GM12878 (cell line): ENCODE measurements around the gene TMEM266.

Experiments used
- EZH2 ChIP-seq: IDR thresholded peaks from 2 replicates; pipeline ENCODE4 v1.6.1; 2012; ENCODE audit warnings: low read depth, mild to moderate bottlenecking, control low read depth, inconsistent platforms, low read length, borderline replicate concordance; ENCODE audit not compliant: control insufficient read depth
- HCFC1 ChIP-seq: fragments of 150-350 bp; IDR thresholded peaks from 2 replicates; pipeline ENCODE4 v1.6.1; 2014; ENCODE audit warnings: low read length
- IKZF1 ChIP-seq: fragments of 450-650 bp; conservative IDR thresholded peaks from 2 replicates; pipeline ENCODE4 v1.6.1; 2017; ENCODE audit warnings: antibody characterized with exemption, mild to moderate bottlenecking
- POLR2A ChIP-seq: IDR thresholded peaks from 2 replicates; pipeline ENCODE4 v1.6.1; 2011; ENCODE audit warnings: low read depth, mild to moderate bottlenecking, low read length
- RFX5 ChIP-seq: IDR thresholded peaks from 2 replicates; pipeline ENCODE4 v1.6.1; 2011; ENCODE audit warnings: low read depth, low read length, improper control_type of control experiment
- SREBF2 ChIP-seq: IDR thresholded peaks from 2 replicates; pipeline ENCODE4 v1.6.1; 2012; ENCODE audit warnings: mild to moderate bottlenecking, low read length
- TAF1 ChIP-seq: IDR thresholded peaks from 2 replicates; pipeline ENCODE4 v1.6.1; 2011; ENCODE audit warnings: mild to moderate bottlenecking, low read depth, low read length, borderline replicate concordance
- YY1 ChIP-seq: IDR thresholded peaks from 2 replicates; pipeline ENCODE4 v1.6.1; 2011; ENCODE audit warnings: low read depth, mild to moderate bottlenecking, low read length
- ZNF207 ChIP-seq: fragments of 450-650 bp; IDR thresholded peaks from 2 replicates; pipeline ENCODE4 v1.6.1; 2014; ENCODE audit warnings: antibody characterized with exemption, mild to moderate bottlenecking, borderline replicate concordance
- TF ChIP-seq, protein P1 (sequence below), 3 experiments: IDR thresholded peaks in 2 of 3; conservative IDR thresholded peaks in 1 of 3; 2 replicates each; pipeline ENCODE4 v1.5.1; 2011; ENCODE audit warnings: low read depth in 3 of 3, low read length in 3 of 3, mild to moderate bottlenecking in 3 of 3, control low read depth in 2 of 3, moderate library complexity in 2 of 3, inconsistent platforms in 1 of 3, mixed read lengths in 1 of 3; ENCODE audit not compliant: control insufficient read depth in 2 of 3, insufficient read depth in 1 of 3; ENCODE audit errors: extremely low read depth in 1 of 3

DNA sequence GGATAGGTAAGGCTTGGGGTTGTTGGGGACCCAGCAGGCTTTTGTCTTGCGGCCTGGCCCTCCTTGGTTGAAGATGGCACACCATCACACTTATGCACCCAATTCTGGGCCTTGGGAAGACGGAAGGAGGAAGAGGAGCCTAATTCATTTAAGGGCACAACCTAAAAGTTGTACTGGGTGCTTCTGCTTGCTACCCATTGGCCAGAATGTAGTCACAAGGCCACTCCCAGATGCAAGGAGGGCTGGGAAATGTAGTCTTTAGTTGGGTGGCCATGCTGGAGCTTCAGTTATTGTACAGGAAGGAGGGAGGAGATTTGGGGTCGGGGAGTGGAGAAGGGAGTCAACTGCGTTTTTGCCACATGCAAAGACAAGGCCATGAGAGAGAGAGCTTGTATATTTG is 109.2 kb downstream of the TMEM266 start:
- TF ChIP-seq EZH2 (no peak), ZNF207 (no peak), RFX5 (no peak), YY1 (peak; percentile 93), SREBF2 (no peak), TAF1 (no peak), POLR2A (no peak), IKZF1 (no peak), HCFC1 (peak; percentile 65)
- TF ChIP-seq, protein P1, sequence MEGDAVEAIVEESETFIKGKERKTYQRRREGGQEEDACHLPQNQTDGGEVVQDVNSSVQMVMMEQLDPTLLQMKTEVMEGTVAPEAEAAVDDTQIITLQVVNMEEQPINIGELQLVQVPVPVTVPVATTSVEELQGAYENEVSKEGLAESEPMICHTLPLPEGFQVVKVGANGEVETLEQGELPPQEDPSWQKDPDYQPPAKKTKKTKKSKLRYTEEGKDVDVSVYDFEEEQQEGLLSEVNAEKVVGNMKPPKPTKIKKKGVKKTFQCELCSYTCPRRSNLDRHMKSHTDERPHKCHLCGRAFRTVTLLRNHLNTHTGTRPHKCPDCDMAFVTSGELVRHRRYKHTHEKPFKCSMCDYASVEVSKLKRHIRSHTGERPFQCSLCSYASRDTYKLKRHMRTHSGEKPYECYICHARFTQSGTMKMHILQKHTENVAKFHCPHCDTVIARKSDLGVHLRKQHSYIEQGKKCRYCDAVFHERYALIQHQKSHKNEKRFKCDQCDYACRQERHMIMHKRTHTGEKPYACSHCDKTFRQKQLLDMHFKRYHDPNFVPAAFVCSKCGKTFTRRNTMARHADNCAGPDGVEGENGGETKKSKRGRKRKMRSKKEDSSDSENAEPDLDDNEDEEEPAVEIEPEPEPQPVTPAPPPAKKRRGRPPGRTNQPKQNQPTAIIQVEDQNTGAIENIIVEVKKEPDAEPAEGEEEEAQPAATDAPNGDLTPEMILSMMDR (IDR thresholded peaks at IDR 0.05 in 2 of 3, conservative IDR thresholded peaks at IDR 0.05 in 1 of 3; ENCODE audit: control insufficient read depth in 2 of 3, extremely low read depth in 1 of 3, insufficient read depth in 1 of 3, low read depth in 3 of 3, low read length in 3 of 3), result no peak
